Mesendoderm (in vitro differentiated cells): ENCODE data around the gene SAMD11.

Source experiments
- DNase-seq: peaks from one replicate; pipeline ENCODE4 v3.0.0; 2013
- H2AK5ac ChIP-seq: 2 replicates; pipeline ENCODE4 v1.6.1; 2013; ENCODE audit warnings: low read length, inconsistent platforms
- H2BK120ac ChIP-seq: 2 replicates; pipeline ENCODE4 v1.6.1; 2013; ENCODE audit warnings: low read depth, mild to moderate bottlenecking, low read length, moderate library complexity, mixed read lengths
- H2BK15ac ChIP-seq: replicated peaks from 2 replicates; pipeline ENCODE4 v1.6.1; 2013; ENCODE audit warnings: low read depth, mild to moderate bottlenecking, moderate library complexity
- H2BK5ac ChIP-seq: 2 replicates; pipeline ENCODE4 v1.6.1; 2013; ENCODE audit warnings: low read length, inconsistent platforms
- H3K18ac ChIP-seq: 2 replicates; pipeline ENCODE4 v1.6.1; 2013; ENCODE audit warnings: mild to moderate bottlenecking, low read length, mixed read lengths
- H3K23ac ChIP-seq: one replicate; pipeline ENCODE4 v1.6.1; 2013; ENCODE audit warnings: low read length
- H3K27ac ChIP-seq: 2 replicates; pipeline ENCODE4 v1.5.1; 2013; ENCODE audit warnings: low read depth, mild to moderate bottlenecking, inconsistent platforms, low read length, moderate library complexity
- H3K27me3 ChIP-seq: 2 replicates; pipeline ENCODE4 v1.6.1; 2013; ENCODE audit warnings: low read length, control low read depth, mild to moderate bottlenecking, inconsistent platforms; ENCODE audit not compliant: insufficient read depth, poor library complexity
- H3K36me3 ChIP-seq: 2 replicates; pipeline ENCODE4 v1.6.1; 2013; ENCODE audit warnings: low read length, inconsistent platforms; ENCODE audit not compliant: control insufficient read depth, insufficient read depth
- H3K4ac ChIP-seq: one replicate; pipeline ENCODE4 v1.6.1; 2013; ENCODE audit warnings: low read depth, mild to moderate bottlenecking, low read length, moderate library complexity
- H3K4me1 ChIP-seq: 2 replicates; pipeline ENCODE4 v1.6.1; 2013; ENCODE audit warnings: low read depth, low read length, inconsistent platforms; ENCODE audit not compliant: control insufficient read depth
- H3K4me2 ChIP-seq: 2 replicates; pipeline ENCODE4 v1.6.1; 2013; ENCODE audit warnings: low read length
- H3K4me3 ChIP-seq: 2 replicates; pipeline ENCODE4 v1.5.1; 2013; ENCODE audit warnings: mild to moderate bottlenecking, low read length
- H3K56ac ChIP-seq: one replicate; pipeline ENCODE4 v1.6.1; 2013; ENCODE audit warnings: low read length
- H3K79me1 ChIP-seq: 2 replicates; pipeline ENCODE4 v1.6.1; 2013; ENCODE audit warnings: low read length, inconsistent platforms
- H3K79me2 ChIP-seq: 2 replicates; pipeline ENCODE4 v1.6.1; 2013; ENCODE audit warnings: mild to moderate bottlenecking, low read length; ENCODE audit not compliant: control insufficient read depth, insufficient read depth
- H3K9ac ChIP-seq: 2 replicates; pipeline ENCODE4 v1.6.1; 2013; ENCODE audit warnings: low read length, inconsistent platforms
- H4K5ac ChIP-seq: one replicate; pipeline ENCODE4 v1.6.1; 2013; ENCODE audit warnings: low read length
- H4K8ac ChIP-seq: one replicate; pipeline ENCODE4 v1.6.1; 2013; ENCODE audit warnings: low read depth, mild to moderate bottlenecking, control low read depth, low read length, moderate library complexity
- WGBS: extraction: QIAGEN DNeasy Blood & Tissue Kit; methylation state at CpG from one replicate; pipeline ENCODE4 v1.1.7; 2013; ENCODE audit warnings: low lambda C conversion rate, missing lambda C conversion rate; ENCODE audit not compliant: insufficient coverage; ENCODE audit errors: extremely low coverage; 5-methylcytosine and 5-hydroxymethylcytosine counted together

The SAMD11 gene

DNA sequence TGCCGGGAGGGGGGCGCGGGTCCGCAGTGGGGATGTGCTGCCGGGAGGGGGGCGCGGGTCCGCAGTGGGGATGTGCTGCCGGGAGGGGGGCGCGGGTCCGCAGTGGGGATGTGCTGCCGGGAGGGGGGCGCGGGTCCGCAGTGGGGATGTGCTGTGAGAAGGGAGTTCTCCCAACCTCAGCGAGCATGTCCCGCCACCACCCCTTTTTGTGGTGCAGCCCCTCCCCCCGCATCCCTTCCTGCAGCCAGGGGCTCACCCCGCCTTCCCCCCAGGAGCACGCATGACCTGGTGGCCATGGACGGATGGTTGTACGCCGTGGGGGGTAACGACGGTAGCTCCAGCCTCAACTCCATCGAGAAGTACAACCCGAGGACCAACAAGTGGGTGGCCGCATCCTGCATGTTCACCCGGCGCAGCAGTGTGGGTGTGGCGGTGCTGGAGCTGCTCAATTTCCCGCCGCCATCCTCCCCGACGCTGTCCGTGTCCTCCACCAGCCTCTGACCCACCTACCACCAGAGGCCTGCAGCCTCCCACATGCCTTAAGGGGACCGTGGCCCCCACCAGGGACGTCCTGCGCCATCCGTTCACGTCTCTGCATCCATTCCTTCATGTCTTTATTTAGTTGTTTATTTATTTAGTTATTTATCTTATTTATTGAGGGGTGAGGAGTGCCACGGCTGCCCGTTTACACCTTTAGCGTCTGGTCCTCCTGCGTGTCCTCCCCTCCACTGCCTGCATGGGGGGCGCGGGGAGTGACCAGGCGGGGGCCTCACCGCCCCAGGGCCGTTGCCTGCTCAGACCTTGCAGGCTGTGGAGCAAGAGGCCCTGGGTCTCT is 41.2 kb downstream of the SAMD11 start:
- H3K27ac ChIP-seq: no peak overlapping the region
- no peaks in the 10 kb centered on the region for H3K4me1 ChIP-seq
- no peaks in the 10 kb centered on the region for H3K36me3 ChIP-seq
- H4K5ac ChIP-seq: no peak overlapping the region
- no peak overlapping the region for H2AK5ac ChIP-seq
- no peak overlapping the region for H3K56ac ChIP-seq
- H3K4me3 ChIP-seq: no peak overlapping the region
- no peak overlapping the region for H3K18ac ChIP-seq
- H2BK120ac ChIP-seq: no peak overlapping the region
- no peak overlapping the region for H2BK15ac ChIP-seq
- WGBS: no CpG with 5 or more reads among the region's 51 CpGs
- H3K23ac ChIP-seq: no peak overlapping the region
- no peak overlapping the region for H3K9ac ChIP-seq
- H3K4me2 ChIP-seq: no peak overlapping the region
- H2BK5ac ChIP-seq: no peak overlapping the region
- no peaks in the 10 kb centered on the region for H3K79me1 ChIP-seq
- H3K79me2 ChIP-seq: no peaks in the 10 kb centered on the region
- no peak overlapping the region for H3K4ac ChIP-seq
- H3K27me3 ChIP-seq: no peaks in the 10 kb centered on the region
- H4K8ac ChIP-seq: no peak overlapping the region
- no peak for DNase-seq

DNA sequence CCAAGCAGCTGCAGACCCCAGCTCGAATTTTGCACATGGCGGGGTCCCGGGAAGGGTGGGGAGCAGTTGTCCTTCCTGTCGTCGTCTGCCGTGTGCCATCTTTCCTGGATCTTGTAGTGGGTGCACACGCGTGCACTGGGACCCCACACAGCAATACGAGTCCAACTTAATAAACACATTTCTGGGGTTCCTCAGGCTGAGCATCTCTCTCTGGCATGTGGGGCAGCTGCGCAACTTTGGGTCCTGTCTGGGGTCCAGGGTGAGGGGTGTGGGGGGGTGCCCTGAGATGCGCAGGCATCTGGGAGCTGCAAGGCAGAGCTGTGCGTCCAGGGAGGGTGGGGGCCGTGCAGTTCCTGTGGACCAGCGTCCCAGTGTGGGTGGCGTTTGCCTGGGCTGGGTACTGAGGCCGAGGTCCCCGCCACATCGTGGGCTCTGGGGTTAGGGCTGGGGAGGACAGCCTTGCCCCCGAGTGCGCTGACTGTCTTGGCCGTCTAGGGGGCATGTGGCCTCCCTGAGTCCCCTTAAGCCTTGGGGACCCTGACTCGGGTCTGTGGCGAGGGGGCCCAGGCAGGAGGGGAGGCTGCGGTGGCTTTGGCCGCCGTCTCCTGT is 41.9 kb downstream of the SAMD11 start:
- Histone ChIP-seq H3K56ac (peak overlapping the region; percentile 2), H4K5ac (no peak overlapping the region), H2AK5ac (no peak overlapping the region), H2BK5ac (no peak overlapping the region), H3K4ac (no peak overlapping the region), H3K4me2 (no peak overlapping the region), H3K27ac (no peak overlapping the region), H3K4me1 (no peaks in the 10 kb centered on the region), H4K8ac (no peak overlapping the region), H3K18ac (no peak overlapping the region), H3K27me3 (no peaks in the 10 kb centered on the region), H3K4me3 (no peak overlapping the region), H3K36me3 (no peaks in the 10 kb centered on the region), H3K79me1 (no peaks in the 10 kb centered on the region), H2BK15ac (no peak overlapping the region), H3K9ac (peak overlapping the region; percentile 27), H3K79me2 (no peaks in the 10 kb centered on the region), H2BK120ac (no peak overlapping the region), H3K23ac (no peak overlapping the region)
- no CpG with 5 or more reads among the region's 26 CpGs for WGBS
- DNase-seq: no peak

DNA sequence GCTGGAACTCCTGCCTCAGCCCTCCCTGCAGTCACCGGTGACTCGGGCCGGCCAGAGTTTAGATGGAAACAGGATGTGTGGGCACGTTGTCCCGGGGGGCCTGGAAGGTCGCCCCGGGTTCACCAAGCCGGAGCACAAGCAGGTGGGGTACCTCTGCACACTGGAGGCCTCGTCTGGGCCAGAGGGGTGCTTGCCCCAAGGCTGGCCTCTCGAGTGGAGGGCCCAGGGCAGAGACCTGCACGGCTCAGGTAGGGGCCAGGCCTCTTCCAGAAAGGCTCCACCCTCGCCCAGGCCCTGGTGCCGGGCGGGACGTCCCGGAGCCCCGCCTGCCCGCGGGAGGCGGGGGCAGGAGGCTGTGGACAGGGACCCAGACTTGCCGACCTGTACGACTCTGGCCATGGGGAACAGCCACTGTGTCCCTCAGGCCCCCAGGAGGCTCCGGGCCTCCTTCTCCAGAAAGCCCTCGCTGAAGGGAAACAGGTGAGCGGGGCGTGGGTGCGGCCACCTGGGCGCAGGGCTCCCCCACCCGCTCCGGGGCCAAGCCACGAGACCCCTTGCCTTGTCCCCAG is 42.5 kb downstream of the SAMD11 start, which contains the start of gene PLEKHN1:
PLEKHN1 (plus strand) TSS at position 348 of the 569 bp plus-strand sequence; CDS start at position 398, 50 bp downstream.
- Histone ChIP-seq H4K5ac (no peak within 1 kb of the TSS), H2BK15ac (no peak within 1 kb of the TSS), H3K23ac (no peak within 1 kb of the TSS), H3K79me2 (no peaks in the 10 kb centered on the region), H3K18ac (no peak within 1 kb of the TSS), H3K4me1 (no peaks in the 10 kb centered on the region), H4K8ac (no peak within 1 kb of the TSS), H3K27me3 (no peaks in the 10 kb centered on the region), H3K56ac (peak within 1 kb of the TSS; percentile 94), H2BK120ac (no peak within 1 kb of the TSS), H3K79me1 (no peaks in the 10 kb centered on the region), H2AK5ac (no peak within 1 kb of the TSS), H3K4me3 (peak within 1 kb of the TSS; percentile 30), H3K4me2 (peak within 1 kb of the TSS; percentile 79), H3K4ac (no peak within 1 kb of the TSS), H3K27ac (no peak within 1 kb of the TSS), H3K36me3 (no peaks in the 10 kb centered on the region), H2BK5ac (no peak within 1 kb of the TSS), H3K9ac (peak within 1 kb of the TSS; percentile 81)
- peak; percentile 67 for DNase-seq
- no CpG with 5 or more reads among the region's 31 CpGs for WGBS

DNA sequence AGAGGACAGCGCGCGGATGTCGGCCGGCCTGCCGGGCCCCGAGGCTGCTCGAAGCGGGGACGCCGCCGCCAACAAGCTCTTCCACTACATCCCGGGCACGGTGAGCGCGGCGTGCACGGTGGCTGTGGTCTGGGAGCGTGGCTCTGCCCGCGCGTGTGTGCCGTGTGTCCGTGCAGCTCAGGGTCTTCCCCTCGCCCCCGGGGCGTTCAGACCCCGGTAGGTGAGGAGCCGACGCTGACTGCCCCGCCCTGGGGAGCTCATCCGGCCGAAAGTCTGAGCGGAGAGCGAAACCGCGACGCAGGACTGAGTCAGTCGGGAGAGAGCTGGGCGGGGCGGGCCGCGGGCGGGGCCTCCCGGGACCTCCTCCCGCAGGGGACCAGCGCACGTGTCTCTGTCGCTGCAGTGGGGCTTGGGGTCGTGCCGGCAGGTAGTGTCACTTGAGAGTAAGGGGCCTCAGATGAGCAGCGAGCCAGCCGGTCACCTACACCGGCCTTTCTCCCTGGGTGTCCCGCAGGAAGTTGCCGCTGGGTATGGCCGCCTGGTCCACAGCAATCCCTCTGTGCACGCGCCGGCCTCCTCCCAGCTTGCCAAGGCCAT is 43.1 kb downstream of the SAMD11 start:
- Histone ChIP-seq H3K18ac (no peak overlapping the region), H3K27ac (no peak overlapping the region), H2BK15ac (no peak overlapping the region), H3K36me3 (no peaks in the 10 kb centered on the region), H3K4me2 (peak overlapping the region; percentile 79), H3K27me3 (no peaks in the 10 kb centered on the region), H3K79me2 (no peaks in the 10 kb centered on the region), H2BK120ac (no peak overlapping the region), H3K4me1 (no peaks in the 10 kb centered on the region), H3K23ac (no peak overlapping the region), H4K8ac (no peak overlapping the region), H3K4ac (no peak overlapping the region), H3K79me1 (no peaks in the 10 kb centered on the region), H2BK5ac (no peak overlapping the region), H3K9ac (peak overlapping the region; percentile 81), H3K4me3 (peak overlapping the region; percentile 30), H2AK5ac (no peak overlapping the region), H3K56ac (peak overlapping the region; percentile 94), H4K5ac (no peak overlapping the region)
- peak; percentile 69 for DNase-seq
- no CpG with 5 or more reads among the region's 60 CpGs for WGBS

DNA sequence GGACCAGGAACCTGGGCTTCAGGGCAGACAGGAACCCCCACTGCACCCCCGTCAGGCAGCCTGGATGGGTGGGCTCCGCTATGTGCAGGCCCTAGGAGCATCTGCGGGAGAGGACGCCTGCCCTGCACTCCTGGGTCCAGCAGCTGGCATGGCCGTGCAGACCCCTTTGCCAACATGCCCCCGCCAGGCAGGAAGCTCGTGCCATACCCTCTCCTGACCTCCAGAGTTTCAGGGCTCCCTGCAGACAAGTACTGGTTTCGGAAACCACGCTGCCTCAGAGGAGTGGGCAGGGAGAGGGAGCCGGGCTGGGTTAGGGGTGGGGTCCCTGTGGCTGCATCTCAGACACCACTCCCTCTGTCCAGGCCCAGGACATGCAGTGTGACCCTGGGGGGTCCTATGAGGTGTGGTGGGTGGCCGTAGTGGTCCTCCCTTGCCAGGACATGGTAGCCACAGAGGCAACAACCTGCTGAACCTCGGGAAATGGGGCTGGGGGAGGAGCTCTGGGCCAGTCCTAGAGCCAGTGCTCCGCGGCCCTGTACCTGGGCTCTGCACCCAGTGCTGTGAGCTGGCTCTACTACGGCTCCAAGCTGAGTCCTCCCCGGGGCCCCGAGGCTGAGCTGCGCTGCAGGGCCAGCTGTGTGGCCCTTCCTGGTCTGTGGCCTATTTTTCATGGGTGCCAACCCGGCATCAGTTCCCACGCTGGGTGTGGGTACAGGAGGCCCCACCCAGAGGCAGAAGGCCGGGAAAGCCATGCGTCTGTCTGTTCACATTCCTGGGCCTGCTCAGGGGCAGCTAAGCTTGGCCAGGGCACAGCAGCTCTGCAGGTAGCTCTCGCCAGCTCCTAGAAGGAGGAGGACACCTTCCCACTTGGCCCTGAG is 44.0 kb downstream of the SAMD11 start:
- no peak overlapping the region for H4K8ac ChIP-seq
- no peak overlapping the region for H3K9ac ChIP-seq
- no CpG with 5 or more reads among the region's 23 CpGs for WGBS
- H2BK15ac ChIP-seq: no peak overlapping the region
- H3K4me2 ChIP-seq: no peak overlapping the region
- H2BK120ac ChIP-seq: no peak overlapping the region
- H4K5ac ChIP-seq: no peak overlapping the region
- no peaks in the 10 kb centered on the region for H3K36me3 ChIP-seq
- no peak for DNase-seq
- H3K23ac ChIP-seq: no peak overlapping the region
- H2AK5ac ChIP-seq: no peak overlapping the region
- H3K56ac ChIP-seq: peak overlapping the region; percentile 62
- H3K18ac ChIP-seq: no peak overlapping the region
- H2BK5ac ChIP-seq: no peak overlapping the region
- H3K27me3 ChIP-seq: no peaks in the 10 kb centered on the region
- no peak overlapping the region for H3K4ac ChIP-seq
- no peaks in the 10 kb centered on the region for H3K79me1 ChIP-seq
- H3K27ac ChIP-seq: no peak overlapping the region
- H3K79me2 ChIP-seq: no peaks in the 10 kb centered on the region
- no peak overlapping the region for H3K4me3 ChIP-seq
- H3K4me1 ChIP-seq: no peaks in the 10 kb centered on the region
